Thymus (tissue), 11 donors: Measurements from ENCODE around the gene PTPN3. TPM values are rescaled to one million over a fixed set of nuclear protein-coding genes. Genes with fewer than 3 reads are reported as not detected.
"Not testable (repeated sequence)": the region's sequence is repeated elsewhere in the genome, so short reads cannot be mapped to it uniquely, and the experiment has no call there.

ENCODE experiments used
- DNase-seq, 9 donors: peaks; one replicate each; pipeline ENCODE4 v3.0.0-alpha.2; 2013; ENCODE audit warnings: low spot score in 9 of 9, low read depth in 6 of 9, missing footprints in 1 of 9
- H3K27ac ChIP-seq, 2 donors: one replicate each; pipeline ENCODE4 v1.5.1; 2013; ENCODE audit warnings: control low read depth in 1 of 2, low read depth in 1 of 2, low read length in 1 of 2, mild to moderate bottlenecking in 1 of 2, moderate library complexity in 1 of 2
- H3K27me3 ChIP-seq, 2 donors: one replicate each; pipeline ENCODE4 v1.5.1; 2013; ENCODE audit warnings: low read length in 1 of 2; ENCODE audit not compliant: control insufficient read depth in 2 of 2, insufficient read depth in 1 of 2
- H3K36me3 ChIP-seq, 2 donors: one replicate each; pipeline ENCODE4 v1.5.1; 2013; ENCODE audit warnings: low read length in 1 of 2, mild to moderate bottlenecking in 1 of 2, moderate library complexity in 1 of 2; ENCODE audit not compliant: control insufficient read depth in 2 of 2, insufficient read depth in 2 of 2
- H3K4me1 ChIP-seq, 2 donors: one replicate each; pipeline ENCODE4 v1.5.1; 2013; ENCODE audit warnings: low read length in 2 of 2; ENCODE audit not compliant: control insufficient read depth in 2 of 2, insufficient read depth in 2 of 2
- H3K4me3 ChIP-seq, 2 donors: one replicate each; pipeline ENCODE4 v1.5.1; 2013; ENCODE audit warnings: low read length in 2 of 2, control low read depth in 1 of 2, mild to moderate bottlenecking in 1 of 2
- H3K9me3 ChIP-seq, 2 donors: one replicate each; pipeline ENCODE4 v1.5.1; 2013; ENCODE audit warnings: low read length in 1 of 2, mild to moderate bottlenecking in 1 of 2; ENCODE audit not compliant: control insufficient read depth in 2 of 2, insufficient read depth in 1 of 2
- WGBS: extraction: QIAGEN DNeasy Blood & Tissue Kit; methylation state at CpG from one replicate; pipeline ENCODE4 v1.1.7; 2013; 5-methylcytosine and 5-hydroxymethylcytosine counted together
- polyA plus RNA-seq: library from polyadenylated mRNA; stranded (reverse); fragments of 200-250 nt; gene quantifications from one replicate; pipeline ENCODE4 v1.2.3, GENCODE V29; 2013
- total RNA-seq: library from RNA; stranded (reverse); fragments of 120-200 nt; gene quantifications from one replicate; pipeline ENCODE4 v1.2.4, GENCODE V29; 2013
- donor health status: healthy.

The PTPN3 gene
- total and polyA plus RNA-seq, 2 donors, result 2.8 to 9.5 TPM

GRCh38 chr9:109372246-109372645 is 125.9 kb downstream of the PTPN3 start:
- Histone ChIP-seq H3K4me3 (no peak overlapping the region), H3K4me1 (no peaks in the 10 kb centered on the region), H3K36me3 (no peaks in the 10 kb centered on the region), H3K27me3 (no peaks in the 10 kb centered on the region), H3K9me3 (no peaks in the 10 kb centered on the region), H3K27ac (no peak overlapping the region)
- no peak for DNase-seq
- 92% methylated on average over 5 of the region's 5 CpGs for WGBS

GRCh38 chr9:109371374-109371773 is 126.7 kb downstream of the PTPN3 start:
- Histone ChIP-seq H3K36me3 (no peaks in the 10 kb centered on the region), H3K4me3 (no peak overlapping the region), H3K9me3 (no peaks in the 10 kb centered on the region), H3K27ac (no peak overlapping the region), H3K4me1 (no peaks in the 10 kb centered on the region), H3K27me3 (no peaks in the 10 kb centered on the region)
- whole genome bisulfite sequencing, result 88% methylated on average over 1 of the region's 1 CpG
- no peak for DNase-seq

GRCh38 chr9:109369285-109369684 is 128.8 kb downstream of the PTPN3 start:
- no peaks in the 10 kb centered on the region for H3K4me1 ChIP-seq
- no peak for DNase-seq
- H3K4me3 ChIP-seq, result no peak overlapping the region
- H3K9me3 ChIP-seq, result no peaks in the 10 kb centered on the region
- H3K27me3 ChIP-seq, result no peaks in the 10 kb centered on the region
- H3K36me3 ChIP-seq, result no peaks in the 10 kb centered on the region
- H3K27ac ChIP-seq, result no peak overlapping the region
- WGBS, result 89% methylated on average over 2 of the region's 2 CpGs

GRCh38 chr9:109360771-109361170 is 137.3 kb downstream of the PTPN3 start:
- 95% methylated on average over 5 of the region's 5 CpGs for WGBS
- Histone ChIP-seq H3K4me1 (no peaks in the 10 kb centered on the region), H3K9me3 (no peaks in the 10 kb centered on the region), H3K27ac (no peak overlapping the region), H3K4me3 (no peak overlapping the region), H3K27me3 (no peaks in the 10 kb centered on the region), H3K36me3 (no peaks in the 10 kb centered on the region)
- DNase-seq, result no peak

- WGBS, result 93% methylated on average over 8 of the region's 8 CpGs
These were observed 139.0 kb downstream of the PTPN3 start for GRCh38 chr9:109358968-109359603.

GRCh38 chr9:109355564-109356297 is 142.4 kb downstream of the PTPN3 start:
- H3K9me3 ChIP-seq, result no peaks in the 10 kb centered on the region
- no peak overlapping the region for H3K4me3 ChIP-seq
- no peaks in the 10 kb centered on the region for H3K36me3 ChIP-seq
- DNase-seq, result no peak
- no peaks in the 10 kb centered on the region for H3K4me1 ChIP-seq
- no peak overlapping the region for H3K27ac ChIP-seq
- 91% methylated on average over 21 of the region's 21 CpGs for WGBS
- H3K27me3 ChIP-seq, result no peaks in the 10 kb centered on the region

More at GRCh38 chr9:109358968-109359603, 139.0 kb downstream of the PTPN3 start:
- not testable (repeated sequence) for H3K27me3 ChIP-seq, H3K36me3 ChIP-seq, H3K27ac ChIP-seq, H3K9me3 ChIP-seq, H3K4me1 ChIP-seq, DNase-seq, H3K4me3 ChIP-seq

- Histone ChIP-seq H3K9me3 (no peaks in the 10 kb centered on the region), H3K27me3 (no peaks in the 10 kb centered on the region), H3K4me1 (no peaks in the 10 kb centered on the region), H3K36me3 (no peaks in the 10 kb centered on the region), H3K27ac (no peak overlapping the region), H3K4me3 (no peak overlapping the region)
- WGBS, result 90% methylated on average over 2 of the region's 2 CpGs
- DNase-seq, result no peak
These were observed 143.9 kb downstream of the PTPN3 start for GRCh38 chr9:109354190-109354589.

- Histone ChIP-seq H3K4me1 (no peaks in the 10 kb centered on the region), H3K36me3 (no peaks in the 10 kb centered on the region), H3K4me3 (no peak overlapping the region), H3K27ac (no peak overlapping the region), H3K27me3 (no peaks in the 10 kb centered on the region), H3K9me3 (no peaks in the 10 kb centered on the region)
- DNase-seq, result no peak
- WGBS, result 84% methylated on average over 5 of the region's 5 CpGs
These were observed 147.1 kb downstream of the PTPN3 start for GRCh38 chr9:109351032-109351431.

GRCh38 chr9:109349421-109349846 is 148.7 kb downstream of the PTPN3 start:
- DNase-seq, result no peak
- no peaks in the 10 kb centered on the region for H3K27me3 ChIP-seq
- no peaks in the 10 kb centered on the region for H3K9me3 ChIP-seq
- H3K27ac ChIP-seq, result no peak overlapping the region
- H3K4me1 ChIP-seq, result no peaks in the 10 kb centered on the region
- H3K4me3 ChIP-seq, result no peak overlapping the region
- no peaks in the 10 kb centered on the region for H3K36me3 ChIP-seq
